Left lung (tissue), 10 donors: Measurements from ENCODE around the gene NDUFV2. TPM values are rescaled to one million over a fixed set of nuclear protein-coding genes. Genes with fewer than 3 reads are reported as not detected.

Experiments
- ATAC-seq: fragments of 200-7000 bp; cut with Tn5 transposase; one replicate; pipeline ENCODE4 v1.9.1; 2020; ENCODE audit warnings: moderate library complexity
- DNase-seq, 4 donors: peaks; one replicate each; pipeline ENCODE4 v3.0.0-alpha.2; 2013 to 2020
- H3K27ac ChIP-seq, 2 donors: fragments of 200-600 bp; sonication (generic) in 1 of 2; one replicate each; pipeline versions ENCODE4 v1.5.0 to v1.8.0; 2020 to 2021
- H3K27me3 ChIP-seq, 2 donors: fragments of 200-600 bp; sonication (generic) in 1 of 2; one replicate each; pipeline versions ENCODE4 v1.5.0 to v1.8.0; 2020 to 2021
- H3K36me3 ChIP-seq, 2 donors: fragments of 200-600 bp; sonication (generic) in 1 of 2; one replicate each; pipeline versions ENCODE4 v1.5.0 to v1.8.0; 2020 to 2021
- H3K4me1 ChIP-seq, 2 donors: fragments of 200-600 bp; one replicate each; pipeline ENCODE4 v1.8.0; 2021
- H3K4me3 ChIP-seq, 2 donors: fragments of 200-600 bp; sonication (generic) in 1 of 2; one replicate each; pipeline versions ENCODE4 v1.5.0 to v1.8.0; 2020 to 2021; ENCODE audit warnings: mild to moderate bottlenecking in 1 of 2
- H3K9me3 ChIP-seq, 2 donors: fragments of 200-600 bp; sonication (generic) in 1 of 2; one replicate each; pipeline versions ENCODE4 v1.5.0 to v1.8.0; 2020 to 2021
- CTCF ChIP-seq, 2 donors: fragments of 200-600 bp; sonication (generic) in 1 of 2; IDR thresholded peaks; one replicate each; pipeline versions ENCODE4 v1.5.0 to v1.8.0; 2021; ENCODE audit warnings: antibody characterized with exemption in 2 of 2
- intact Hi-C, 2 donors: fragments of 100-400 bp; cut with DNase I; formaldehyde crosslinking; loops; one replicate each; pipeline versions ENCODE4 v1.11.2 to v1.14.2; 2022
- polyA plus RNA-seq, 6 donors: library from polyadenylated mRNA; unstranded; fragments of 120-200 nt; gene quantifications; one replicate each; pipeline ENCODE4 v1.2.1, GENCODE V29; 2013; ENCODE audit not compliant: insufficient read length in 6 of 6
- total RNA-seq, 2 donors: library from RNA; stranded (reverse); fragmentation: NEBNext Ultra II Directional; extraction: Animal tissue kit (Norgen Biotek cat#: 25700); gene quantifications; one replicate each; pipeline ENCODE4 v1.2.1, GENCODE V29; 2021
- donor health status: DM: no; HTN: yes; CAD: no.
- donor health status: DM: no; HTN: no; CAD: no.

The NDUFV2 gene
- total and polyA plus RNA-seq, 8 donors, result 69.1 to 138 (median 93.6) TPM

- no peak for TF ChIP-seq CTCF (IDR thresholded peaks at IDR 0.05)
- intact Hi-C loops, result no loop called here
- H3K27me3 ChIP-seq, result no peaks in the 10 kb centered on the region
- DNase-seq (no peak), ATAC-seq (peak; percentile 40)
- H3K36me3 ChIP-seq, result no peaks in the 10 kb centered on the region
- no peak overlapping the region for H3K4me3 ChIP-seq
- peak overlapping the region in 1 of 2 donors; percentile 41 for H3K27ac ChIP-seq
- no peaks in the 10 kb centered on the region for H3K9me3 ChIP-seq
- peaks cover 0 to 29% of the 10 kb centered on the region in 2 donors for H3K4me1 ChIP-seq
Measured at GRCh38 chr18:9094307-9095226, 7.9 kb upstream of the NDUFV2 start.

GRCh38 chr18:9095297-9096006, 7.0 kb upstream of the NDUFV2 start:
- H3K4me3 ChIP-seq, result no peak overlapping the region
- ATAC-seq (peak; percentile 34), DNase-seq (no peak)
- no peaks in the 10 kb centered on the region for H3K27me3 ChIP-seq
- no peaks in the 10 kb centered on the region for H3K9me3 ChIP-seq
- no peak for TF ChIP-seq CTCF (IDR thresholded peaks at IDR 0.05)
- peaks cover 0 to 29% of the 10 kb centered on the region in 2 donors for H3K4me1 ChIP-seq
- intact Hi-C loops, result no loop called here
- peak overlapping the region in 1 of 2 donors; percentile 41 for H3K27ac ChIP-seq
- H3K36me3 ChIP-seq, result no peaks in the 10 kb centered on the region

- Histone ChIP-seq H3K27me3 (no peaks in the 10 kb centered on the region), H3K9me3 (no peaks in the 10 kb centered on the region), H3K36me3 (no peaks in the 10 kb centered on the region), H3K27ac (no peak overlapping the region), H3K4me1 (peaks cover 0 to 29% of the 10 kb centered on the region in 2 donors), H3K4me3 (no peak overlapping the region)
- ATAC-seq (no peak), DNase-seq (no peak)
- intact Hi-C loops, result no loop called here
- TF ChIP-seq CTCF (IDR thresholded peaks at IDR 0.05), result no peak
Measured at GRCh38 chr18:9096007-9096371, 6.5 kb upstream of the NDUFV2 start.

GRCh38 chr18:9096685-9097084, 5.8 kb upstream of the NDUFV2 start:
- no peak overlapping the region for H3K27ac ChIP-seq
- intact Hi-C loops, result no loop called here
- no peaks in the 10 kb centered on the region for H3K9me3 ChIP-seq
- no peak for ATAC-seq
- no peaks in the 10 kb centered on the region for H3K27me3 ChIP-seq
- no peaks in the 10 kb centered on the region for H3K36me3 ChIP-seq
- no peak overlapping the region for H3K4me3 ChIP-seq
- no peak for DNase-seq
- H3K4me1 ChIP-seq, result peaks cover 0 to 36% of the 10 kb centered on the region in 2 donors
- TF ChIP-seq CTCF (IDR thresholded peaks at IDR 0.05), result no peak

- peaks cover 0 to 34% of the 10 kb centered on the region in 2 donors for H3K4me1 ChIP-seq
- no peak for DNase-seq
- no peak for TF ChIP-seq CTCF (IDR thresholded peaks at IDR 0.05)
- H3K36me3 ChIP-seq, result no peaks in the 10 kb centered on the region
- no peaks in the 10 kb centered on the region for H3K9me3 ChIP-seq
- no peak overlapping the region for H3K4me3 ChIP-seq
- H3K27me3 ChIP-seq, result no peaks in the 10 kb centered on the region
- intact Hi-C loops, result no loop called here
- no peak for ATAC-seq
- no peak overlapping the region for H3K27ac ChIP-seq
Measured at GRCh38 chr18:9097349-9097748, 5.2 kb upstream of the NDUFV2 start.
